Gastroesophageal sphincter (tissue), 3 donors: ENCODE data around the gene PATL1.

Experiments used
- CTCF ChIP-seq, 4 experiments: fragments of 200-600 bp in 2 of 4; fragments of 450-650 bp in 2 of 4; sonication (generic) in 1 of 4; IDR thresholded peaks; one replicate each; pipeline ENCODE4 v1.5.1; 2017 to 2019; ENCODE audit warnings: antibody characterized with exemption in 4 of 4, mild to moderate bottlenecking in 2 of 4, moderate library complexity in 2 of 4
- POLR2A ChIP-seq, 2 donors: fragments of 450-650 bp; IDR thresholded peaks; one replicate each; pipeline ENCODE4 v1.6.1; 2017; ENCODE audit warnings: antibody characterized with exemption in 2 of 2, mild to moderate bottlenecking in 2 of 2, moderate library complexity in 1 of 2
- POLR2AphosphoS5 ChIP-seq: sonication (generic); formaldehyde crosslinking; IDR thresholded peaks from one replicate; pipeline ENCODE4 v1.6.1; 2017; ENCODE audit warnings: antibody characterized with exemption

- no peak for TF ChIP-seq CTCF (IDR thresholded peaks at IDR 0.05)
- no peak for TF ChIP-seq POLR2A (IDR thresholded peaks at IDR 0.05)
- TF ChIP-seq POLR2AphosphoS5, result no peak
These were observed 57.0 kb downstream of the PATL1 start for GRCh38 chr11:59611570-59612565.
